HG03571 (cell line): Measurements from ENCODE around the gene VWC2L.

Experiments used
- ATAC-seq: cut with Tn5 transposase; IDR thresholded peaks from one replicate; pipeline ENCODE4 v1.9.1; 2021; ENCODE audit not compliant: unreplicated experiment

The VWC2L gene

DNA sequence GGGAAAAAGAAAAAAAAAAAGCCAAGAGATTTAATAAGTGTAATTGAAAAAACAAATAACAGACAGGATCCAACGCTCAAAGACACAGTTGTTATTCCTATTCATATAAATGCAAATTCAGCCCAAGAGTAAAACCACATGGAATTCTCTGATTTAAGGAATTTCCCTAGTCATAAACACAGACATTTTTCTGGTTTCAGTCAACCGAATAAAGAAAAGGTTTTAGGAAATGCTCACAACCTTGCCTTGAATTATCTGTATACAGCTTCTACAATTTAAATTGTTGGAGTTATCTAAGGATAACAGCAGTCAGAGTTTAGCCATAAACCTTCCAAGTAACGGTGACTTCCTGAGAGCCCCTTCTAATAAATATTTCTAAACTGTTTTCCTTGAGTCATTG lies 122.7 kb downstream of the VWC2L start:
- ATAC-seq: no peak

DNA sequence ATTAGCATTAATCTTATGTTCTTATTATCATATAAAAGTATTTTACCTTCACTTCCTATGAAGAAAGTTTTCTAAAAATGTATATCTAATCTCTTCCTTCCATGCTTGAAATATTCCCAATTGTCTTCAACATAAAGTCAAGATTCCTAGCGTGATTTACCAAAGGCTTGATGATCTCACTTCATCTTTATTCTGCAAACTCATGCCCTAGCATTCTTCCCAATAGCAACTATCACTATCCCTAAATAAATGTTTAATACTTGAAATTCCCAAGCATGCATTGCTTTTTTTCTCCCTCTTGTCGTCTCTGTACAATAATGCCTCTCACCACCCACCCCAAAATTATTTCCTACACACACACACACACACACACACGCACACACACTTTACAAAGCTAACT lies 125.8 kb downstream of the VWC2L start:
- ATAC-seq: no peak

DNA sequence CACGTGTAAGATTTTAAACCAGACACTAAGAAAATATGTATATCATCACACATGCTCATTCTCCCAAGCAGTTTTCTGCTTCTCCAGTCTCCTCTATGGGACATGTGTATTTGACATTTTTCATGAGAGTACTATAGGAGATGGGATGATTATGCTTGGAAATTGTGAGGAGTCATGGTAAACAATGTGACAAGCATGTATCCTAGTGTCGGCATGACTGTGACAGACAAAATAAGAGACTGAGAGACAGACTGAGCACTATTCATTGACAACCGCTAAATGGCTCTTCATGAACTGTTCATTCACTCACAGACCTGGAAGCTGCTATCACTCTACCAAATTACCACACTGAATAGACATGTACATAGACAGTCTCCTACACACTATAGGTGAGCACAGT lies 127.1 kb downstream of the VWC2L start:
- ATAC-seq: no peak

DNA sequence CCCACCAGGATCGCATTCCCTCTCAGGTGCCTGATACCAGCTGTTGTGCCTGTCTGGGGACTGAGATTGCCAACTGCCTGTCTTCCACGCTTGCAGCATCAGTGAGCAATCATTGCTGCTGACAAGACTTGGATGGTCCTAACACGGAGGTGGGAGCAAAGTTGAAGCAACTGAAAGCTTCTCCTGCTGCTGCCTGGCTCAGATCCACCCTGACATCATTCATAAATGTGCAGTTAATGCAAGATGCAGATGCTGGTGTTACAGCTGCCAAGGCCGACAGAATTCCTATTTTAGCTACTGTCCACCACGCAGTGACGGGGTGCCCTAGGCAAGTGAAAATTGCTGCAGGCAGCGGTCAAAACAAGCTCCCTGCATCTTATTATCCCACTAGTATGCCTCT lies 131.4 kb downstream of the VWC2L start:
- ATAC-seq: no peak

DNA sequence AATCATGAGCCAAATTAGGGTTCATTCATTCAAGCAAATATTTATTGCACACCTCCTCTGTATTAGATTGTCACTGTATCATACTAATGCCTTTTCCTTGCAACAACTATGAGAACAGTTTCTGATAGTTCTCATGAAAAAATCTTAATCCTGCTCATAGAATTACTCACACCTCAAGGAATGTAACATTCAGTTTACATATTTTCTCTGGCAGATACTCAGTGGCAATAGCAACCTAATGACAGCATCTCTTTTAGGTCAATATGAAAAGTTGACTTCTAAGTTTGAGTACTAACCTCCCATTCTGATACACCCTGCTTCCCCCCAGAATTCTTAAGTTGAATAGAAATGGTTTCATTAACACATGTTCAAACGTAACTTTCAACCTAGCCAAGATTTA lies 132.0 kb downstream of the VWC2L start:
- no peak for ATAC-seq

DNA sequence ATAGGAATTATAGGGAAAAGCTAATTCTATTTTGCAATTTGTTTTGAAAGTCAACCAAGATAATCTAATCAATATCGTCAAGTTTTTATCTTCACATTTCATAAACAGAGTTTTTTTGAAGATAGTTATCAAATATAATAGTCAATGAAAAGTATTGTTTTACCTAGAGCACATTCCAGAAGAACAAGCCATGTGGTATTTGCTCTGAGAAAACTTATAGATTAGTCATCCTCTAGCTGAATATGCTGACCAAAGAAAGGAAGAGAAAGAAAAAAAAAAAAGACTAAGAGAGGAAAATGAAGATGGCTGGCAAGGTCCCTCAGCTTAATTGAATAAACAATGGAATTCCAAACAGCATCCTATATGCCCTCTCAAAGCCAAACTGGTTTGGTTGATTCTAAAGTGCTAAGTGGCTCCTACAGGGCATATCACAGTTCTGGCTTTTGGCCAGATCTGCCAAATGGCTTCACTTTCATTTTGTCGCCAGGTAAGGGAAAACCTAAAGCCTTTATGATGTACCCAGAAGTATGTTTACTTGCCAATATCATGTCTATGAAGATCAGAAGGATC lies 132.6 kb downstream of the VWC2L start:
- no peak for ATAC-seq

DNA sequence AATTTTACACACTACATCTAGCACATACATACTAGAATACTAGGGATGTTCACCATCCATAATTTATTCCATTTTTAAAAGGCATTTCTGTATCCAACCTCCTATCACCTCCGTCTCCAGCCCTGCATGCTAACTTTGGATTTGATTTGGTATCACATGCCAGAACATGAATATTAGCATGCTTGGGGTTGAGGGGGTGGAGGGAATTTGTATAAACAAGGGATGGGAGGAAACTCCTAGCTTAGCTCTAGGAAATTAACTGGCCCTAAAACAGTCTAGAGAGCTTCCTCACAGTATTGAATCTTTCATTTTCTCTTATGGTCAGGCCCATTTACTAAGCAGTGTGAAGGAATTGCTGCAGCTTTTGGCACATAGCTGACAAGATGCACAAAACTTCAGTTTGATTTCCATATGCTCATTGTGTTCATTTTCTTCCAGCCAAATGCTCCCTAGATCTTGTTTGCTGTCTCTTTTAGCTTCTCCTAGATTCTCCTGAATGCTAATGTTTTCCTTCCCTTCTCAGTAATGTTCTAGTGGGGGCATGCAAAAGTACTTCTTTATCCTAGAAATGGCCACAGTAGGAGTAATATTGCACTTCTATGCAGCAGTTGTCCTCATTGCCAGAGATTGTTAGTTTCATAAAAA lies 135.2 kb downstream of the VWC2L start:
- ATAC-seq: no peak

DNA sequence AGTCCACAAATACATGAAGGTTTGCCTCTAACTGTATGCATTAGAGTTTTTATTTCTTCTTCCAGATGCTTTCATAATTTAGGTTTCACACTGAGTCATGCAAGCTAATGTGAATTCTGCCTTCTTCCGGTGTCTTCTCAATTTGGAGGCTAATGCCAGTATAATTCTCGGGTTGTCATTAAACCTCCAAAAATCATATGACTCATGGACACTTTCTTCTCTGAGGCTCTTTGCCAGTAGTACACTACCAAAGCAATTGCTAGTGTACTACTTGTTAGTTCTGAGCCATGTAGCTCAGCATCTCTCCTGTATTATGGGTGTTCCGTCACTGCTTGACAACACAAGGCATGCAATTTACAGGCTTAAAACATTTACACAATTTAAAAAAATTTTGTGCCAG lies 137.1 kb downstream of the VWC2L start:
- ATAC-seq: no peak

DNA sequence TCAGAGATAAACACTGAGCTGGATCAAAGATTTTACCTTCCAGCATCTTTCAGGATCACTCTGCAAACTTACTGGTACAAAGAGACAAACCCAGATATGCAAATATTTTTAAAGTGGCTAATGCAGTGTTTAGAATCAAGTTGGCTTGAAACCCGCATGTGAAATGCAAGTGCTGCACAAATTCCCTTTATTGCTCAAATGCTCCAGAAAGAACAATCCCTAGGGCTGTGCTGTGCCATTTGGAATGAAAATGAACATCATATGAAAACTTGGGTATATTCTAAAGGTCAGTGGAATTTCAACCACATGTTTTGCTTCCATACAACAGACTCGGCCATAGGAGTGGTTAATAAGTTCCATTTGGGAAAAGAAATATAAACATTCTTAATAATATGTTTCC lies 139.1 kb downstream of the VWC2L start:
- ATAC-seq: no peak

DNA sequence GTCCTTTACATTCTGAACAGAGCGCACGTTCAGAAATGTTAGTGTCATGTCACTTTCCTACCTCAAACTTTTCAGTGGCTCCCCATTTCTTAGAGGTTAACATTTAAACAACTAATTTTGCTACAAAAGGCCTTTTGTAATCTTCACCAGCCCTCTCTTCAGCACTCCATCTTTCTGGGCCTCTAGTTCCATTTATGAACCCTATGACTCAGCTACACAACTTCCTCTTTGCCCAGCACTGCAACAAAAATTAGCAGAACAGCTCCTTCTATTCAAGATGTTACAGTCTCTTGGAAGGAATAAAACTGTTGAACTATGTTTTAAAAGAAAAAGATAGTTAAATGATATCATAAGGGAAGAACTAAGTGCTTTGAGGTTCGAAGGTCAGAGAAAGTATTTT lies 139.9 kb downstream of the VWC2L start:
- ATAC-seq: no peak

DNA sequence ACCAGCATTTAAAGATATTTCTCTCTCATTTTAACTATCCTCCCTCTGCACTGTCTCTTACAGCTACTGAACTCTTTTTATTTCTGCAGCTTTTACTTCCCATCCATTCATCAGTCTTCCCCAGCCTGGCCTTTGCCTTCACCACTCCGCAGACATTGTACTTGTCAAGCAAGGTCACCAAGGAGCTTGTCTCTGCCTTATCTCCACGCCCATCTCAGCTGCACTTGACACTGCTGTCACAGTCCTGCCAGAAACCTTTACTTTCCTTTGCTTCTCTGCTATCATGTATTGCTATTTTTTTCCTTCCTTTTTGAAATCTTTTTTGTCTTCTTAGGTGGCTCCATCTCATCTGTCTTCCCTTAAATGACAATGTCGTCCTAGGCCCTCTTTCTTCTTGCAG lies 147.0 kb downstream of the VWC2L start:
- ATAC-seq: no peak

DNA sequence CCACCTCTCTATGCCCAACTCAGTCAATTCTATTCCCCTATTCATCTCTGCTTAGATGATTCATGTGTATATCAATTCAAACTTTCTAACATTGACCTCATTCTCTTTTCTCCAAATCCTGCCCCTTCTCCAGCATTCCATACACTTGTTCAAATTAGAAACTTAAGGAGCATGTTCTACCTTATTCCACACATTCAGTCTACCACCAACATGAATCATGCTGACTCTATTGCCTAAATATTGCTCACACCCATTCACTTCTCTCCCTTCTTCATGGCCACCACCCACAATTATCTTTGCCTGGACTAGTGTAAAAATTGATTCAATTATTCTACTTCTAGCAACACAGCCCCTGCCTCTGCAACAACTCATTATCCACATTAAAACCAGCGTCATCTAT lies 147.5 kb downstream of the VWC2L start:
- ATAC-seq: no peak

DNA sequence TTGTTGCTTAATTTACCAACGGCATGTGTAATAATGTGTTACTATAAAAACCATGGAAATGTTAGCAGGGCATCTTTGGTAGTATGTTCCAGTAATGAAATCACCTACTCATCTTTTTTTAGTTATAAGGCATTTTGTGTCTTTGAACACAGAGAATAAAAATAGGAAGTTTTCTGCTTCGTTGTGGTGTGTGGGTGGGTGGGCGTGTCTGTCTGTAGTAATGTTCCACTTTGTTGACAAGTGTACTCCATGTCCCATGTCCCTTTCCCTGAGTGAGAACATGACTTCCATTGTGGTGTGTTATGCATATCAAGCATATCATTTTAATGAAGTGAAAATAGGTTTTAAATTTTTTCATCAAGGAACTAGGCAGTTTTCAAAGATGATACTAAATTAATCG lies 149.3 kb downstream of the VWC2L start:
- ATAC-seq: no peak

DNA sequence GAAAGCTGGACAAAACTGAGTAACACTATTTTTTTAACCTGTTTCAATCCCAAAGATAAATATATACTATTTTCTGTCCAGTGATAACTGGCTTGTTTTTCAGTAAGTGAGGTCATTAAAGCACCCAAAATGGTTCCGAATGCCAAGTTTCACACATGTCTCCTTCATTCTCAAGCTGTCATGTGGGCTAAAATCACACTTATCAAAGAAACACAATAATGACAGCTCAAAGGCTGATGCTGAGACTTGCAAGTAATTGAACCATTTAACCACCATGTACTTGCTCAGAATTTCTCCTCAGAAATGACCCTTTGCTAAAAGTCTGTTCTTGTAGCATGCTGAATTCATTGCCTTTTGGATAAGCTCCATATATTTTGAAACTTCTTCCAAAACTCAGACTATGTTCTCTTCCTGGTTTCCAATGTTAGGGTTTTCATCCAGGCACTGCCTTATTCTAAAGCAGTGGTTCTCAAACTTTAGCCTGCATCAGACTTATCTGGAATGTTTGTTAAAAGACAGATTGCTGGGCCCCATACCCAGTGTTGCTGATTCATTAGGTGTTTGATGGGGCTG lies 149.8 kb downstream of the VWC2L start:
- ATAC-seq: no peak

DNA sequence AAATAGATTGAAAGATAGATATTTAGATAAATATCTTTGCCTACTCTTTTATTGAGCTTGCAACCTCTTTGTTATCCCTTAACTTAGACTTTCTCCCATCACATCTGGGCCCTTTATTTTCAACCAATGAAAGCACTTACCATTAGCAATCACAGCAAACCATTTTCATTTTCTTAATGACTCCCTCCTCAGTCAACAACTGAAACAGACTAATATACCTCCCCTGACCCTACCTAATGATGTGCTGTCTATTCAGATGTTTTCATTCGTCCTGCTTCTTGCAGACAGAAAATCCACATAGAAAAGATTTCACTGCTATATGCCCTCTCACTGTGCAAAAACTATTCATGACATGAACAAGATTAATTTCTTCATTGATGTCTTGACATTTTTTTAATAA lies 154.4 kb downstream of the VWC2L start:
- no peak for ATAC-seq

DNA sequence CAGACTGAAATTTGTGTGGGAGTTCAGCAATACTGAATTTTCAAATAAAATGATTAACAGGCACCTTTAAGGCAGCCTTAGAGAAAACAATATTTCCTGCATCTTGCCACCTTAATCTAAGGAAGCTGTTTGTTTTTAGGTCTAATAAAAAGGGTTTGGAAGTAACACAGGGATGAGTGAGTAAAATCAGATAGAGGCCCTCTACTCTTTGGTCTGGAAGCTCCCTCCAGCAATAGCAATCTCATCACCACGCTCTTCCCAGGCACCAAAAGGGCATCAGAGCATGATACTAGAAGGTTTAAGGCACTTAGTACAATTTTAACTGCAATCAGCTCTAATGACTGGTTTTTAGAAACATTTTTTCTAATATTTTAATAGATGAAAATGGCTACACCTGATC lies 155.6 kb downstream of the VWC2L start:
- ATAC-seq: no peak

DNA sequence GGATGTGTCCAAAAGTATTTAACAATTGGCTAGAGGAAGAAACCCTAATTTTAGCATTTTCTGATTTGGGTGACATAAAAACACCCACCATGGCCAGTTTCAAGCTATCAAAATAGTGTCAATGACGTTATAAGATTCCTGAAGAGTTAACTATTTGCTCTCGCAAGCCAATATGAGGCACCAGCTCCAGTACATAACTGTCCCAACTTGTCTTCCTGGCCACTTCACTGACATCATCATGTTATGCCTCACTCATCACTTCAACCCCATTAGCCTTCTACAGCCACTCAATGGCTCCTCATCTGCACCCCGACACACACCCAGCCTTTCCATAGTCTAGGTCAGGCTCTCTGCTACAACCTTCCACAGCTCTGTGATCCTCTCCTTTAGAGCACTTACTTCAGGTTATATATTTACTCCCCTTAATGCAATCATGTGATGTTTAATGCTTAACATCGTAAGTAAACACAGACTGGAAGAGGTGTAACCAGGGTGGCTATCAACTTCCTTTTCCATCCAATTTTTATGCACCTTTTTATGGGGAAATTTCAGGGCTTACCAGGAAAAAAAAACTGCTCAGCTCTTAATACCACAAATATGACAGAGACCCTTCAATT lies 158.7 kb downstream of the VWC2L start:
- ATAC-seq: no peak

DNA sequence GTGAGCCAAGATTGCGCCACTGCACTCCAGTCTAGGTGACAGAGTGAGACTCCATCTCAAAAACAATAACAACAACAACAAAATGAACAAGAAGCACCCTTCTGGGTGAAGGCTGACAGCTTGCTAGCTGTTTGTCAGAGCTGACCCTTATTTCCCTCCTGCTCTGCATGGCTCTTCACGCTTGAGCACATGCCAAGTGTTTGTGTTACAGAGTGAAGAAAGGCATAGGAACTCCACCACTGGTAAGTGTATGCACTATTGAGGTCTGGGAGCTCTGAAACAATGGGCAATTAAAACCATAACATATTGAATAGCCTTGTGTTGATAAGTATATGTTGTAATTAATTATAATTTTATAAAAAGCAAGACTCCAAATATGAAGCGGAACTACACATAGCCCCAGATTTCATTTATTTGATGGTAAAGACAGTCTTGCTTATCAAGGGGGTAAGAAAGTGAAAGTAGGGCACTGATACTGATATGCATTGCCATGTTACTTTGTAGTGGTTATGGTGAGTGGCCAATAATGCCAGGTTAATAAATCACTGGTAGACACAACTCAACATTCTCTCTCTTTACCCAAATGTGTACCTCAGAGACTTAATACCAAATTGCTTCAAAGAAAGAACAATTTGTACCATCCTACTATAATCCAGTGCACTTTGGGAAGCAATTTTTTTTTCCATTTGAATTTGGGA lies 163.4 kb downstream of the VWC2L start:
- no peak for ATAC-seq

DNA sequence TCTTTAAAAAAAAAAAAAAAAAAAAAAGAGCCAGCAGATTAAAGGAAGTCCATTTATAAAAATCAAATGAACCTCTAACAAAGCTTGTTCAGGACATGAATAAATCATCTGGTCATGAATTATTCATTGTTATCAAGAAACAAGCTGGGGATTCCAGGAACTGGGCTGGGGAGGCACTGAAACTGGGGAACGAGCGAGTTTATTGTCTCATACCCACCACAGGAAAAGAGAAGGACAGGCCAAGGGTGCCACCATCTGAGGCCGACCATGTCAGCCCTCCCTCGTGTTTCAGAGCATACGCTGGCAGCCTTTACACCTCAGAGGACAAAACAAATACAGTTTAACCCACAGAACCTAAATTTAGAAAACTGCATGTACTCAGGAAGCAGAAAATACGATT lies 164.2 kb downstream of the VWC2L start:
- no peak for ATAC-seq

DNA sequence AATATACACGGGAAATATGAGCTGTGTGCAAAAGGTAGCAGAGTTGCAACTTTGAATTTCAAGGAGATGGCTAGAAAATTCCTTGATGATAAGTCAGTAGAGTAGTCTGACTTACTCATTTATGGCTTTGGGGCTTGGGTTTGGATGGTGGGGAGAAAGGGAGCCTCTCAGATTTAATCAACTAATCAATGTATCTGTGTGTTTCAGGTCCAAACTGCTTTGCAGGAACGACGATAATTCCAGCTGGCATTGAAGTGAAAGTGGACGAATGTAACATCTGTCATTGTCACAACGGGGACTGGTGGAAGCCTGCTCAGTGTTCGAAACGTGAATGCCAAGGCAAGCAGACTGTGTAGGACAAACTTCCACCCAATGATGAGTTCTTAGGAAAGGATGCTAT lies 164.6 kb downstream of the VWC2L start:
- ATAC-seq: no peak

DNA sequence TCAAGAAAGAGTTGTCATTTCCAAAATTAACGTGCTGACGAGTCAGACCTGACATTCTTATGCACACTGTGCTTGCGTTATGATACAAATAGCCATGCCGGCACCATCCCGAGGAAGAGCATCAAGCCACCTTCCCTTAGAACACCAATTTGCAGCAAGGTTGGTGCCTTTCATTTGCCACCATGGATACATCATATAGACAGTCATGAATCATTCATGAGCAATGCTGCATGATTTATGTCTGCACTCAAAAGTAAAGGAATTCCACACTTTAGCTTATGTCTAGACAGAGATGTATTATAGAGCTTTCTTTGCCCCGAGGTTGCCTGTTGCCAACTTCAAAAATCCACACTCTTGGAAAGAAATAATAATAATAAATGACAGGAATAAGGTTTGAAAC lies 166.9 kb downstream of the VWC2L start:
- no peak for ATAC-seq

DNA sequence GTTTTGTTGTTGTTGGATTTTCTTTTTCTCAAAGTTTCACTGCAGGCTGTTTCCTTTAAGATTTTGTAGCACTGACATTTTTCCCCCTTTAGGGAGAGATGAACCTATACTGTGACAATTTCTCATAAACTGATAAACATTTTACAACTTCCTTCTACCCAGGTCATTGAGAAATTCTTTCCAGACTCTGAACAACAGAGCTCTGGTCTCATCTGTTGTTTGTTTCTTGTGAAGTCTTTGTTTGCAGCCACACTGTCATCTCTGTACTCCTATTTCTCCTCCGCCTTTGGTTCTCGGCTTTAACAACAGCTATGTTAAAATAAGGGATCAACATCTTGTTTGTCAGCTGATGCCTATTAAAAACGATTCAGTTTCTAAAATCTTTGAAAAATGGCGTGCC lies 167.6 kb downstream of the VWC2L start:
- ATAC-seq: no peak
